D341Med (cell line): ENCODE data around the gene MYO9B.
A peak's percentile ranks its signal among the peaks of the same experiment; 100 is the strongest.
"Not testable (repeated sequence)": the region's sequence is repeated elsewhere in the genome, so short reads cannot be mapped to it uniquely, and the experiment has no call there.

Source experiments
- DNase-seq: peaks from one replicate; pipeline ENCODE4 v3.0.0; 2012; ENCODE audit warnings: low spot score

Gene MYO9B

GRCh38 chr19:17183858-17184321 is 108.3 kb downstream of the MYO9B start:
- DNase-seq = no peak

GRCh38 chr19:17184371-17184841 is 108.8 kb downstream of the MYO9B start:
- DNase-seq = no peak

- DNase-seq = no peak
Measured at GRCh38 chr19:17185590-17185989, 110.0 kb downstream of the MYO9B start.

GRCh38 chr19:17191736-17192135 is 116.2 kb downstream of the MYO9B start:
- not testable (repeated sequence) for DNase-seq

- no peak for DNase-seq
Measured at GRCh38 chr19:17192751-17193150, 117.2 kb downstream of the MYO9B start.

DNA sequence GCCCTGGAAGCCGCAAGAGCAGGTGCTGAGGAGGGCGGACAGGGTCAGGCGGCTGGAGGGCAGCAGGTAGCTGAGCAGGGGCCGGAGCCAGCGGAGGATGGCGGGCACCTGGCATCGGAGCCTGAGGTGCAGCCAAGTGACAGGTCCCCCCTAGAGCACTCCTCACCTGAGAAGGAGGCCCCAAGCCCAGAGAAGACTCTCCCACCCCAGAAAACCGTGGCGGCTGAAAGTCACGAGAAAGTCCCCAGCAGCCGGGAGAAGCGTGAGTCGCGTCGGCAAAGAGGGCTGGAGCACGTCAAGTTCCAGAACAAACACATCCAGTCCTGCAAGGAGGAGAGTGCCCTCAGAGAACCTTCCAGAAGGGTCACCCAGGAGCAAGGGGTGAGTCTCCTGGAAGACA is 119.0 kb downstream of the MYO9B start:
- no peak for DNase-seq

DNA sequence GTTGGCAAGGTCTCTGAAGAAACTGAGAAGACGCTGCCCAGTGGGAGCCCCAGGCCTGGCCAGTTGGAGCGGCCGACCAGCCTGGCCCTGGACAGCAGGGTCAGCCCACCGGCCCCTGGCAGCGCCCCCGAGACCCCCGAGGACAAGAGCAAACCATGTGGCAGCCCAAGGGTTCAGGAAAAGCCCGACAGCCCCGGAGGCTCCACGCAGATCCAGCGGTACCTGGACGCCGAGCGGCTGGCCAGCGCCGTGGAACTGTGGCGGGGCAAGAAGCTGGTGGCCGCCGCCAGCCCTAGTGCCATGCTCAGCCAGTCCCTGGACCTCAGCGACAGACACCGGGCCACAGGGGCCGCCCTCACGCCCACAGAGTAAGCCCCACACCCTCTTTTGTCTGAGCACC is 119.5 kb downstream of the MYO9B start:
- no peak for DNase-seq

GRCh38 chr19:17196610-17197009 is 121.0 kb downstream of the MYO9B start:
- DNase-seq = no peak

DNA sequence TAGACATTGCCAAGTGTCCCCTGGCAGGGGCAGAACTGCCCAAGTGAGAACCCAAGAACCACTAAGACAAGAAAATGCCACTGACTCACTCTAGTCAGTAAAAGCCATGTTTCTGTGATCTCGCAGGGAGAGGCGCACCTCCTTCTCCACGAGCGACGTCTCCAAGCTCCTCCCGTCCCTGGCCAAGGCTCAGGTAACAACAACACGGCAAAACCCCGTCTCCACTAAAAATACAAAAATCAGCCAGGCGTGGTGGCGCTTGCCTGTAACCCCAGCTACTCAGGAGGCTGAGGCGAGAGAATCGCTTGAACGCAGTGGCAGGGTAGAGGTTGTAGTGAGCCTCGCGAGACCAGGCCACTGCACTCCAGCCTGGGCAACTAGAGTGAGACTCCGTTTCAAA is 122.1 kb downstream of the MYO9B start:
- DNase-seq = no peak

DNA sequence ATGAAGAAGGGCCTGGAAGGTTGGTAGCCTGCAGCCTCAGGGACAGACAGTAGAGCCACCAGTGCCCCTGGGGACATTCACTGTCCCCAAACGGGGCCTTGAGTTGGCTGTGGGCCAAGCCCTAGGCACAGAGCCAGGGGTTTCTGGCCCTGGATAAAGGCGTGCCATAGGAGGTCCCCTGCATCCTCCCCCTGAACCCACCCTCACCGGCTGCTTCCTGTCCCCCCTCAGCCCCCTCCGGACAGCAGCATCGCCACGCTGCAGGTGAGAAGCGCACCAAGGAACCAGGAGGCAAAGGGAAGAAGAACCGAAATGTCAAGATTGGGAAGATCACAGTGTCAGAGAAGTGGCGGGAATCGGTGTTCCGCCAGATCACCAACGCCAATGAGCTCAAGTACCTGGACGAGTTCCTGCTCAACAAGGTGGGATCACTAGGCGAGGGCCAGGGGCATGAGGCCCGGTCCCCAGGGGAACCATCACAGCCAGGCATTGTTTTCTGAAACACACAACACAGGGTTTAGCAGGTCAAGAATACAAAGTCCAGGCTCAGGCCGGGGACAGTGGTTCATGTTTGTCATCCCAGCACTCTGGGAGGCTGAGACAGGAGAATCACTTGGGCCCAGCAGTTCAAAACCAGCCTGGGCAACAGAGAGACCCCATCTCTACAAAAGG is 125.0 kb downstream of the MYO9B start:
- DNase-seq = no peak

- DNase-seq = no peak
Measured at GRCh38 chr19:17202249-17202648, 126.7 kb downstream of the MYO9B start.

GRCh38 chr19:17202713-17203112 is 127.1 kb downstream of the MYO9B start:
- no peak for DNase-seq

DNA sequence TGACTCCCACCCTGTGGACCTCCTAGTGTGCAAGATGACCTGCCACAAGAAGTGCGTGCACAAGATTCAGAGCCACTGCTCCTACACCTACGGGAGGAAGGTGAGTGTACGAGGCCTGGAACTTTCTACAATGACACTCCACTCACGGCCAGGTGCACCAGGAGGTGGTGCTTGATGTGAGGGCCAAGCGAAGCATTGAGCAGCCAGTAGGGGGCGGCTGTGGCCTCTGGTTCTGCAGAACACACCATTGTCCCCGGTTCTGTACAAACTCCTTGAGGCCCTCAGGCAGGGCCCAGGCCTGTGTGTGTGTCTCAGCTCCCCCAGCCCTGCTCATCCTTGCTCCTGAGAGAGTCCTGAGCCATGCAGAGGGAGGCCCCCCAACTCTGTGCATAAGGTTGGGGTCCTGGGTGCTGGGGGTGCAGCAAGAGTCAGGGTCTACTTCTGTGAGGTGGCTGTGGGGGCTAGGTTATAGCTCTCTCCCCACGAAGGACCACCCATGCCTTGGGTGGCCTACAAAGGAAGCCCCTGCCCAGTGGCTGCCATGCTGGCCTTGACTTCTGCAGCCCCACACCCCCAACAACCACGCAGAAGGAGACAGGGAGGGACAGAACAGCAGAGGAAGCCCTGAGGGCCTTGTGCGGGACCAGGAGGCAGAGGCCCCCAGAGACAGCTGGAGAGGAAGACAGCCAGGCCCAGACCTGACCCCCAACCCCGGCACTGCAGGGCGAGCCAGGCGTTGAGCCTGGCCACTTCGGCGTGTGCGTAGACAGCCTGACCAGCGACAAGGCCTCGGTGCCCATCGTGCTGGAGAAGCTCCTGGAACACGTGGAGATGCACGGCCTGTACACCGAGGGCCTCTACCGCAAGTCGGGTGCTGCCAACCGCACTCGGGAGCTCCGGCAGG is 129.9 kb downstream of the MYO9B start:
- DNase-seq = peak; percentile 80

DNA sequence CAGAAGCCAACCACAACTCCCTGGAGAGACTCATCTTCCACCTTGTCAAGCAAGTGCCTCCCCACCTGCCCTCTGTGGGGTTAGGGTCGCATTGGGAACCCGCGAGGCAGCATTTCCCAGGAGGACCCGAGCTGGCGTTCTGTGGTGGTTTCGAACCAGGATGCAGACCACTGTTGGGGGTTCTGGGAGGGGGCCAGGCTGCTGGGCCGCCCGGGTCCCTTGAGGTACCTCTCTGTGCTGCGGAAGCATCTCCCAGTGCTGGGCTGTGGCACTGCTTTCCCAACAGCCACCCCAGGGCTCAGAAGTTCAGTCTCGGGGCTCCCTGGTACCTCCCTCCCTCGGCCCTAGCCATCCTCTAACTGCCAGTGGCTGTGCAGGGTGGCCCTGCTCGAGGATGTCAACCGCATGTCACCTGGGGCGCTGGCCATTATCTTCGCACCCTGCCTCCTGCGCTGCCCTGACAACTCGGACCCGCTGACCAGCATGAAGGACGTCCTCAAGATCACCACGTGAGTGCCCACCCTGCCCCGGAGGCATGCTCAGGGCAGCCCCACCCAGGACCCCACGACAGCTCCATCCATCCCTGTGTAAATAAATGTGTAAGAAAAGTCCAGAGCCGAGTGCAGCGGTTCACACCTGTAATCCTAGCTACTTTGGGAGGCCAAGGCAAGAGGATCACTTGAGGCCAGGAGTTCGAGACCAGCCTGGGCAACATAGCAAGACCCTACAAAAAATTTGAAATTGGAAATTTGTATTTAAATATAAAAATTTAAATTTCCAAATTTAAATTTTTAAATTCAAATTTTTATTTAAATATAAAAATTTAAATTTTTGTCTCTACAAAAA is 131.4 kb downstream of the MYO9B start:
- no peak for DNase-seq

GRCh38 chr19:17209126-17210036 is 133.8 kb downstream of the MYO9B start:
- peak; percentile 85 for DNase-seq

- DNase-seq = no peak
Measured at GRCh38 chr19:17210296-17210695, 134.7 kb downstream of the MYO9B start.

DNA sequence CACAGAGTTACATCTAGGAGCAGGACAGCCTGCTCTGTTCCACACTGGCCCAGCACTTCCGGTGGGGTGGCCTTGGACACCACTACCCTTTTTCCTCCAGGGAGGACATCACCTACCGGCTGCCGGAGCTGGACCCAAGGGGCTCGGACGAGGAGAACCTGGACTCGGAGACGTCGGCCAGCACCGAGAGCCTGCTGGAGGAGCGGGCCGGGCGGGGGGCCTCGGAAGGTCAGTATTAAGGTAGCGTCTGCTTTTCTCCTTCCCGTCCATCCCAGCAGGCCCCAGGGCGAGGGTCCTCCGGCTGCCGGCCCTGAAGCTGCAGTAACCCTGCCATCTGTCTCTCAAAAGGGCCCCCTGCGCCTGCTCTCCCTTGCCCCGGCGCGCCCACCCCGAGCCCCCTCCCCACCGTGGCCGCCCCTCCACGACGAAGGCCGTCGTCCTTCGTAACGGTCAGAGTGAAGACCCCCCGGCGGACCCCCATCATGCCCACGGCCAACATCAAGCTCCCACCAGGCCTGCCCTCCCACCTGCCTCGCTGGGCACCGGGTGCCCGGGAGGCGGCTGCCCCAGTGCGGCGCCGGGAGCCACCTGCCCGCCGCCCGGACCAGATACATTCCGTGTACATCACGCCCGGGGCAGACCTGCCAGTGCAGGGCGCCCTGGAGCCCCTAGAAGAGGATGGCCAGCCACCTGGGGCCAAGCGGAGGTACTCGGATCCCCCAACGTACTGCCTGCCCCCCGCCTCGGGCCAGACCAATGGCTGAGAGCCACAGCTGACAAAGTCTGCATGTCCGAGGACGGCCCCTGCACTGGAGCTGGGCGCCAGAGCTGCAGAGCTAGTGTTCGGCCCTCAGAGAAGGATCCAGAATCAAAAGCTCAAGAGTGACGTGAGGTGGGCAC is 136.2 kb downstream of the MYO9B start:
- no peak for DNase-seq

- DNase-seq = no peak
Measured at GRCh38 chr19:17213334-17213733, 137.8 kb downstream of the MYO9B start.

- no peak for DNase-seq
Measured at GRCh38 chr19:17214508-17215126, 139.0 kb downstream of the MYO9B start.
